HepG2 (cell line): ENCODE results near the gene THADA. TPM values are rescaled to one million over a fixed set of nuclear protein-coding genes. Genes with fewer than 3 reads are reported as not detected.

ENCODE experiments used
- DMAP1 ChIP-seq: IDR thresholded peaks from 2 replicates; pipeline ENCODE4 v1.6.1; 2016
- ETV5 ChIP-seq: IDR thresholded peaks from 2 replicates; pipeline ENCODE4 v1.6.1; 2018; ENCODE audit warnings: missing biosample characterization, missing genetic modification reagents, inconsistent platforms, borderline replicate concordance
- GFI1 ChIP-seq: sonication (generic); formaldehyde crosslinking; IDR thresholded peaks from 2 replicates; pipeline ENCODE4 v1.5.0; 2020; ENCODE audit warnings: missing genetic modification reagents, mild to moderate bottlenecking, borderline replicate concordance
- HOXA9 ChIP-seq: sonication (generic); formaldehyde crosslinking; IDR thresholded peaks from 2 replicates; pipeline ENCODE4 v1.8.1; 2022; ENCODE audit warnings: missing genetic modification reagents, mild to moderate bottlenecking, moderate library complexity, borderline replicate concordance
- KDM1A ChIP-seq: IDR thresholded peaks from 2 replicates; pipeline ENCODE4 v1.6.1; 2016; ENCODE audit warnings: missing compliant biosample characterization
- KMT2B ChIP-seq: IDR thresholded peaks from 2 replicates; pipeline ENCODE4 v1.6.1; 2016; ENCODE audit warnings: missing genetic modification reagents, missing compliant biosample characterization
- LCORL ChIP-seq, 2 experiments: fragments of 450-650 bp in 1 of 2; sonication (generic) in 1 of 2; formaldehyde crosslinking in 1 of 2; IDR thresholded peaks; 2 replicates each; pipeline versions ENCODE4 v1.5.0 to v1.6.1; 2017 to 2020; ENCODE audit warnings: antibody characterized with exemption in 1 of 2, missing genetic modification reagents in 1 of 2
- MEIS1 ChIP-seq: sonication (generic); formaldehyde crosslinking; IDR thresholded peaks from 2 replicates; pipeline ENCODE4 v1.9.0; 2021; ENCODE audit warnings: mild to moderate bottlenecking, missing genetic modification reagents, moderate library complexity, borderline replicate concordance
- RBFOX2 ChIP-seq: fragments of 200-400 bp; formaldehyde crosslinking; IDR thresholded peaks from 2 replicates; pipeline ENCODE4 v1.6.1; 2017; ENCODE audit warnings: low read depth, mild to moderate bottlenecking, low read length
- REPIN1 ChIP-seq: sonication (generic); formaldehyde crosslinking; IDR thresholded peaks from 2 replicates; pipeline ENCODE4 v1.8.0; 2022; ENCODE audit warnings: missing genetic modification reagents, low read depth, mild to moderate bottlenecking, borderline replicate concordance
- SAFB2 ChIP-seq: sonication (generic); formaldehyde crosslinking; IDR thresholded peaks from 2 replicates; pipeline ENCODE4 v1.5.1; 2020; ENCODE audit warnings: missing genetic modification reagents, low read depth, mild to moderate bottlenecking, borderline replicate concordance
- SALL2 ChIP-seq: sonication (generic); formaldehyde crosslinking; IDR thresholded peaks from 2 replicates; pipeline ENCODE4 v1.8.1; 2023; ENCODE audit warnings: mild to moderate bottlenecking, missing genetic modification reagents, inconsistent platforms
- TRIM24 ChIP-seq: sonication (generic); formaldehyde crosslinking; IDR thresholded peaks from 2 replicates; pipeline ENCODE4 v1.8.0; 2022; ENCODE audit warnings: mild to moderate bottlenecking, missing genetic modification reagents
- ZBTB7B ChIP-seq: sonication (generic); formaldehyde crosslinking; IDR thresholded peaks from 2 replicates; pipeline ENCODE4 v1.4.0; 2020; ENCODE audit warnings: missing genetic modification reagents
- ZNF496 ChIP-seq: sonication (generic); formaldehyde crosslinking; IDR thresholded peaks from 2 replicates; pipeline ENCODE4 v1.8.1; 2023; ENCODE audit warnings: mild to moderate bottlenecking, moderate library complexity, missing genetic modification reagents; ENCODE audit not compliant: insufficient replicate concordance
- ZNF569 ChIP-seq: sonication (generic); formaldehyde crosslinking; IDR thresholded peaks from 2 replicates; pipeline ENCODE4 v1.5.0; 2020; ENCODE audit warnings: mild to moderate bottlenecking, missing genetic modification reagents, moderate library complexity, borderline replicate concordance
- ZNF788 ChIP-seq: sonication (generic); formaldehyde crosslinking; IDR thresholded peaks from 2 replicates; pipeline ENCODE4 v1.5.0; 2020; ENCODE audit warnings: mild to moderate bottlenecking, missing genetic modification reagents, borderline replicate concordance
- ZNF792 ChIP-seq: IDR thresholded peaks from 2 replicates; pipeline ENCODE4 v1.6.1; 2016
- polyA plus RNA-seq, 8 experiments: library from polyadenylated mRNA; depleted of rRNA in 3 of 8; stranded (reverse) in 7 of 8; unstranded in 1 of 8; fragments of >200 nt; fragmentation: Illumina TruSeq in 4 of 8; extraction: Trizol in 4 of 8; gene quantifications; 2 replicates each; pipeline versions ENCODE4 v1.2.1 to v1.2.3, GENCODE V29; 2011 to 2016; ENCODE audit warnings: low read depth in 4 of 8, missing spikeins in 1 of 8, mixed read lengths in 1 of 8; ENCODE audit not compliant: insufficient read depth in 1 of 8
- total RNA-seq, 5 experiments: library from RNA; depleted of rRNA; stranded (reverse); fragments of >200 nt; fragmentation: Illumina TruSeq; extraction: Trizol; gene quantifications; 2 replicates each; pipeline ENCODE4 v1.2.3, GENCODE V29; 2016; ENCODE audit warnings: low read depth in 1 of 5
- TF ChIP-seq, protein P1 (sequence below): sonication (generic); formaldehyde crosslinking; IDR thresholded peaks from 2 replicates; pipeline ENCODE4 v1.5.0; 2020; ENCODE audit warnings: missing genetic modification reagents
- TF ChIP-seq, protein P2 (sequence below): sonication (generic); formaldehyde crosslinking; IDR thresholded peaks from 2 replicates; pipeline ENCODE4 v1.8.0; 2022; ENCODE audit warnings: missing genetic modification reagents, mild to moderate bottlenecking, moderate library complexity, borderline replicate concordance
- TF ChIP-seq, protein P3 (sequence below): sonication (generic); formaldehyde crosslinking; conservative IDR thresholded peaks from 2 replicates; pipeline ENCODE4 v1.8.0; 2022; ENCODE audit warnings: mild to moderate bottlenecking, moderate library complexity, missing genetic modification reagents

The THADA gene
- total and polyA plus RNA-seq, 2 of the 13 experiments (the other 11 are each of a cell fraction or from before 2014, with no cell fraction given), result 12.7 to 21.7 TPM

DNA sequence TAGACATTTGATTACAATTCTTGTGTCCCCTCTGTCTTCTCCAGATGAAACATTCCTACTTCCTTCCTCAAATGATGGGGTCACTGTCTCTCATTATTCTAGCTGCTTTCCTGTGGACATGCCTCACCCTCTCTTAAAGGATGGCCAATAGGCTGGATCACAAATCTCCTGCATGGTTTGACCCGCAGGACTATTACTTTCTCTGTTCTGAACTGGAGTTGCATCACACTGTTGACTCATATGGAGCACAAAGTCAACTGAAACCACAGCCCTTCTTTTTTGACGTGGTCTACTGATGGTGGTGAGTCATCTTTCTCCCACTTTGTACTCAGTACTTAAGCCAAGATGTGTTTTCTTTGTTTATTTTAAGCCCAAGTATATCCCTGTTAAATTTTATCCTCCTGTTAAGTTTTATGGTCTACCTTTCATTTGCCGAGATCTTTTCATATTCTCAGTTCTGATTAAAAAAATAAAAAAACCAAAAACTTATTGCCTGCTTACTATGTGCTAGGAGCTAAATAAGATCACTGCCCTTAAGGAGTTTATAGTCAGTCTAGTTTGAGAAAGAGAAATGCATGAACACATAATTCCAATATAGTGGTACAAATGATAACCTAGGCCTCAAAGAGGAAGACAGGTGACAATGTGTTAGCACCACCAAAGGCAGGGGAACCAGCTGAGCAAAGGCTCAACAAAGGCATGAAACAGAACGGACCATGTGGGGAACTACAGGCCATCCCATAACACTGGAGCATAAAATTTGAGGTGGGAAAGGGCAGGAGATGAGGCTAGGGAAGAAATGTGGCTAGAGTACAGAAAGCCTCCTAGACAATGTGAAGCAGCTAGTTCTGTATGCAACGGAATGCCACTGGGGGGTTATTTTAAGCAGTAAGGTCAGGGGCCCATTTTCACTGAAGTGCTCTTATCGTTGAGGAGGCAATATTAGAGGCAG, 301.8 kb downstream of the THADA start (continued):
- TF ChIP-seq ZNF788 (CRISPR knock-in tag), result peak; percentile 75; the same call in 1 of the 2 replicates
- peak; percentile 83; the same call in 1 of the 2 replicates for TF ChIP-seq MEIS1 (CRISPR knock-in tag)
- TF ChIP-seq REPIN1 (CRISPR knock-in tag), result peak; percentile 88; the same call in 1 of the 2 replicates
- peak; percentile 86; the same call in 1 of the 2 replicates for TF ChIP-seq ZBTB7B
- TF ChIP-seq, protein P1, sequence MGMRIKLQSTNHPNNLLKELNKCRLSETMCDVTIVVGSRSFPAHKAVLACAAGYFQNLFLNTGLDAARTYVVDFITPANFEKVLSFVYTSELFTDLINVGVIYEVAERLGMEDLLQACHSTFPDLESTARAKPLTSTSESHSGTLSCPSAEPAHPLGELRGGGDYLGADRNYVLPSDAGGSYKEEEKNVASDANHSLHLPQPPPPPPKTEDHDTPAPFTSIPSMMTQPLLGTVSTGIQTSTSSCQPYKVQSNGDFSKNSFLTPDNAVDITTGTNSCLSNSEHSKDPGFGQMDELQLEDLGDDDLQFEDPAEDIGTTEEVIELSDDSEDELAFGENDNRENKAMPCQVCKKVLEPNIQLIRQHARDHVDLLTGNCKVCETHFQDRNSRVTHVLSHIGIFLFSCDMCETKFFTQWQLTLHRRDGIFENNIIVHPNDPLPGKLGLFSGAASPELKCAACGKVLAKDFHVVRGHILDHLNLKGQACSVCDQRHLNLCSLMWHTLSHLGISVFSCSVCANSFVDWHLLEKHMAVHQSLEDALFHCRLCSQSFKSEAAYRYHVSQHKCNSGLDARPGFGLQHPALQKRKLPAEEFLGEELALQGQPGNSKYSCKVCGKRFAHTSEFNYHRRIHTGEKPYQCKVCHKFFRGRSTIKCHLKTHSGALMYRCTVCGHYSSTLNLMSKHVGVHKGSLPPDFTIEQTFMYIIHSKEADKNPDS (CRISPR knock-in tag), result peak; percentile 92; the same call in 1 of the 2 replicates
- TF ChIP-seq KDM1A, result peak; percentile 78
- no peak for TF ChIP-seq ZNF569 (CRISPR knock-in tag)
- TF ChIP-seq ZNF792, result peak; percentile 97
- TF ChIP-seq SALL2 (CRISPR knock-in tag), result 0 out of 2 replicates have a peak, but pooled peaks have one; percentile 62
- peak; percentile 42; the same call in 1 of the 2 replicates for TF ChIP-seq TRIM24 (CRISPR knock-in tag)
- TF ChIP-seq RBFOX2, result no peak
- TF ChIP-seq DMAP1 (CRISPR knock-in tag), result peak; percentile 91
- peak; percentile 86 for TF ChIP-seq GFI1
- no peak for TF ChIP-seq SAFB2 (CRISPR knock-in tag)
- peak; percentile 75; the same call in 1 of the 2 replicates for TF ChIP-seq ETV5 (CRISPR knock-in tag)
- TF ChIP-seq ZNF496 (CRISPR knock-in tag), result no peak
- no peak; the same call in 1 of the 2 replicates for TF ChIP-seq HOXA9
- TF ChIP-seq, protein P2, sequence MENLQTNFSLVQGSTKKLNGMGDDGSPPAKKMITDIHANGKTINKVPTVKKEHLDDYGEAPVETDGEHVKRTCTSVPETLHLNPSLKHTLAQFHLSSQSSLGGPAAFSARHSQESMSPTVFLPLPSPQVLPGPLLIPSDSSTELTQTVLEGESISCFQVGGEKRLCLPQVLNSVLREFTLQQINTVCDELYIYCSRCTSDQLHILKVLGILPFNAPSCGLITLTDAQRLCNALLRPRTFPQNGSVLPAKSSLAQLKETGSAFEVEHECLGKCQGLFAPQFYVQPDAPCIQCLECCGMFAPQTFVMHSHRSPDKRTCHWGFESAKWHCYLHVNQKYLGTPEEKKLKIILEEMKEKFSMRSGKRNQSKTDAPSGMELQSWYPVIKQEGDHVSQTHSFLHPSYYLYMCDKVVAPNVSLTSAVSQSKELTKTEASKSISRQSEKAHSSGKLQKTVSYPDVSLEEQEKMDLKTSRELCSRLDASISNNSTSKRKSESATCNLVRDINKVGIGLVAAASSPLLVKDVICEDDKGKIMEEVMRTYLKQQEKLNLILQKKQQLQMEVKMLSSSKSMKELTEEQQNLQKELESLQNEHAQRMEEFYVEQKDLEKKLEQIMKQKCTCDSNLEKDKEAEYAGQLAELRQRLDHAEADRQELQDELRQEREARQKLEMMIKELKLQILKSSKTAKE (CRISPR knock-in tag), result peak; percentile 72; the same call in 1 of the 2 replicates
- TF ChIP-seq KMT2B, result peak; percentile 61
- peak; percentile 66 for TF ChIP-seq LCORL (IDR thresholded peaks at IDR 0.05)
- peak; percentile 93 for TF ChIP-seq LCORL (CRISPR knock-in tag; IDR thresholded peaks at IDR 0.05)
- TF ChIP-seq, protein P3, sequence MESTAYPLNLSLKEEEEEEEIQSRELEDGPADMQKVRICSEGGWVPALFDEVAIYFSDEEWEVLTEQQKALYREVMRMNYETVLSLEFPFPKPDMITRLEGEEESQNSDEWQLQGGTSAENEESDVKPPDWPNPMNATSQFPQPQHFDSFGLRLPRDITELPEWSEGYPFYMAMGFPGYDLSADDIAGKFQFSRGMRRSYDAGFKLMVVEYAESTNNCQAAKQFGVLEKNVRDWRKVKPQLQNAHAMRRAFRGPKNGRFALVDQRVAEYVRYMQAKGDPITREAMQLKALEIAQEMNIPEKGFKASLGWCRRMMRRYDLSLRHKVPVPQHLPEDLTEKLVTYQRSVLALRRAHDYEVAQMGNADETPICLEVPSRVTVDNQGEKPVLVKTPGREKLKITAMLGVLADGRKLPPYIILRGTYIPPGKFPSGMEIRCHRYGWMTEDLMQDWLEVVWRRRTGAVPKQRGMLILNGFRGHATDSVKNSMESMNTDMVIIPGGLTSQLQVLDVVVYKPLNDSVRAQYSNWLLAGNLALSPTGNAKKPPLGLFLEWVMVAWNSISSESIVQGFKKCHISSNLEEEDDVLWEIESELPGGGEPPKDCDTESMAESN (CRISPR knock-in tag), result peak; percentile 100
